ENCODE data around the gene ARFGAP1.

Gene ARFGAP1

DNA sequence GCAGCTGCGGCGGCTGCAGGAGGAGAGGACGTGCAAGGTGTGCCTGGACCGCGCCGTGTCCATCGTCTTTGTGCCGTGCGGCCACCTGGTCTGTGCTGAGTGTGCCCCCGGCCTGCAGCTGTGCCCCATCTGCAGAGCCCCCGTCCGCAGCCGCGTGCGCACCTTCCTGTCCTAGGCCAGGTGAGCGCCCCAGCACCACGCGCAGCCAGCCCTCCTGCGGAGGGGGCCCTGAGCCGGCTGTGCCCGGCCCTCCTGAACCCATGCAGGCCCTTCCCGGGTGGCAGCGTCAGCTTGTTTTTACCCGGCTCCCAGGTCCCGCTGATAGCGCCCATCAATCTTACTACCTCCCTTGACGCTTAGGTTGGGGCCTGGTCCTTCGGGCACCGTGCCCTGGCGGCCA lies 33.2 kb upstream of the ARFGAP1 start:
- in situ Hi-C loops (cut with HindIII; ENCODE audit: low sequenced_read_pairs) = no loop called here
- H3K4me3 ChIP-seq (ENCODE audit: low read depth, low read length) = no peak overlapping the region
- no peak for DNase-seq (ENCODE audit: low read depth)
- TF ChIP-seq, protein P1, sequence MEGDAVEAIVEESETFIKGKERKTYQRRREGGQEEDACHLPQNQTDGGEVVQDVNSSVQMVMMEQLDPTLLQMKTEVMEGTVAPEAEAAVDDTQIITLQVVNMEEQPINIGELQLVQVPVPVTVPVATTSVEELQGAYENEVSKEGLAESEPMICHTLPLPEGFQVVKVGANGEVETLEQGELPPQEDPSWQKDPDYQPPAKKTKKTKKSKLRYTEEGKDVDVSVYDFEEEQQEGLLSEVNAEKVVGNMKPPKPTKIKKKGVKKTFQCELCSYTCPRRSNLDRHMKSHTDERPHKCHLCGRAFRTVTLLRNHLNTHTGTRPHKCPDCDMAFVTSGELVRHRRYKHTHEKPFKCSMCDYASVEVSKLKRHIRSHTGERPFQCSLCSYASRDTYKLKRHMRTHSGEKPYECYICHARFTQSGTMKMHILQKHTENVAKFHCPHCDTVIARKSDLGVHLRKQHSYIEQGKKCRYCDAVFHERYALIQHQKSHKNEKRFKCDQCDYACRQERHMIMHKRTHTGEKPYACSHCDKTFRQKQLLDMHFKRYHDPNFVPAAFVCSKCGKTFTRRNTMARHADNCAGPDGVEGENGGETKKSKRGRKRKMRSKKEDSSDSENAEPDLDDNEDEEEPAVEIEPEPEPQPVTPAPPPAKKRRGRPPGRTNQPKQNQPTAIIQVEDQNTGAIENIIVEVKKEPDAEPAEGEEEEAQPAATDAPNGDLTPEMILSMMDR (IDR thresholded peaks at IDR 0.05; ENCODE audit: low read depth, low read length, missing control alignments) = no peak

GRCh38 chr20:63240004-63240403 lies 32.6 kb upstream of the ARFGAP1 start:
- TF ChIP-seq, protein P1 (IDR thresholded peaks at IDR 0.05; ENCODE audit: low read depth, low read length, missing control alignments) = no peak
- H3K4me3 ChIP-seq (ENCODE audit: low read depth, low read length) = no peak overlapping the region

DNA sequence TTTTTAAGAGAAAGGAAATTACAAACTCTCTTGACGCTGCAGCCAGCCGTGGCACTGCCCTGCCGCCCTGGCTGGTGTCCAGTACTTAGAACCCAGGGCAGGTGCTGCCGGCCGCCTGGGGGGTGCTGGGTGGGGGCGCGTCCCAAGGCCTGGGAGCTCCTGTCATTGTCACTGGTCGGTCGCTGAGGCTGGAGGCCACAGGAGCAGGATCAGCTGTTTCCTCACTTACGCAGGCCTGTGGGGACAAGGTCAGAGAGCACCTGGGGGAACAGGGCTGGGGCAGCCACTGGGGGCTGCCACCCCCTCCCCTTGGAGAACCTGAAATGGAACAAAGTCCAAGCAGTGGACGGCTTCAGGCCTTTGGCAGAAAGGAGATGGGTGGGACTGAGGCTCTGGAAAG lies 31.3 kb upstream of the ARFGAP1 start:
- in situ Hi-C loops (cut with HindIII; ENCODE audit: low sequenced_read_pairs) = no loop called here
- H3K4me3 ChIP-seq (ENCODE audit: low read depth, low read length) = no peak overlapping the region
- no peak for DNase-seq (ENCODE audit: low read depth)
- TF ChIP-seq, protein P1 (IDR thresholded peaks at IDR 0.05; ENCODE audit: low read depth, low read length, missing control alignments) = no peak

More at GRCh38 chr20:63240004-63240403, 32.6 kb upstream of the ARFGAP1 start:
- DNase-seq (ENCODE audit: low read depth) = no peak
- in situ Hi-C loops (cut with HindIII; ENCODE audit: low sequenced_read_pairs) = no loop called here

DNA sequence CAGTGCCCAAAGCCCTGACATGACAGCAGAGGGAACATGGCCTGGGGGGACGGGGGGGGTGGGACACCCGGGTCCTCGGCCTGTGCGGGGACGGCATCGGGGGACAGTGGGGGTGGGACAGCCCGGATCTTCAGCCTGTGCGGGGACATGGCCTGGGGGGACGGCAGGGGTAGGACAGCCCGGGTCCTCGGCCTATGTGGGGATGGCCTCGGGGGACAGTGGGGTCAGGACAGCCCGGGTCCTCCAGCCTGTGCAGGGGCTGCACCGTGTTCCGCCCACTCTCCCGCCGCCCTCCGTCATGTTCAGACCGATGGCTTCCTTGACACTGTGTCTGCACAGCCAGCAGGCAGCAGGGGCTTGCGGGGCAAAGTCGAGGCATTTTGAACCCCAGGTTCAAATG lies 29.9 kb upstream of the ARFGAP1 start:
- in situ Hi-C loops (cut with HindIII; ENCODE audit: low sequenced_read_pairs) = no loop called here
- DNase-seq (ENCODE audit: low read depth) = no peak
- TF ChIP-seq, protein P1 (IDR thresholded peaks at IDR 0.05; ENCODE audit: low read depth, low read length, missing control alignments) = no peak
- H3K4me3 ChIP-seq (ENCODE audit: low read depth, low read length) = no peak overlapping the region

DNA sequence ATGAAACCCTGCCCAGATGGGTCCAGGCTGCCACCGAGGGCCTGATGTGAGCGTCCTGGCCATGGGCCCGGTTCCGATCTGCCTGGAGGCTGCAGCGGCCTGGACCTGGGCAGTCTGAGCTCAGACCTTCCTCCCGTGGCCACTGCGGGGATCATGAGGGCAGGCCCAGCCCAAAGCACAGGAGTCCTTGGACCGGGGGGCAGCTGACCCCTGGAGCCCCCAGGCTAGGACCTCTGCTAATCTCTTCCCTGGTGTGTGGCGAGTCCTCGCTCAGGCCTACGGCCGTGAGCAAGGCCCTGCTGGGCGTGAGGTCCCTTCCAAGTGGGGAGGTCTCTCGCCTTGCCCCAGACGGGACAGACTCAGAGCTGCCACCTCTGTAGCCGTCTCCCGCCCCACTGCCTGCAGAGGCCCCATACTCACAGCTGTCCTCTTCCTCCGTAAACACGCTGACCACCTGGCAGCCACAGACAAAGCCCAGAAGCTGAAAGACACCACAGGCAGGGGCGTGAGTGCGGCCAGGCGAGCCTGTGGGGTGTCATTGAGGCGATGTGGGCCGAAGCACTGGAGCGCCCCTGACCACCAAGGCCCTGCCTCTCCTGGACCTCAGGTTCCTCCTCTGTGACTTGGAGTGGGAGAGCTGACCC lies 28.9 kb upstream of the ARFGAP1 start:
- no peak for DNase-seq (ENCODE audit: low read depth)
- in situ Hi-C loops (cut with HindIII; ENCODE audit: low sequenced_read_pairs) = no loop called here
- TF ChIP-seq, protein P1 (IDR thresholded peaks at IDR 0.05; ENCODE audit: low read depth, low read length, missing control alignments) = no peak

DNA sequence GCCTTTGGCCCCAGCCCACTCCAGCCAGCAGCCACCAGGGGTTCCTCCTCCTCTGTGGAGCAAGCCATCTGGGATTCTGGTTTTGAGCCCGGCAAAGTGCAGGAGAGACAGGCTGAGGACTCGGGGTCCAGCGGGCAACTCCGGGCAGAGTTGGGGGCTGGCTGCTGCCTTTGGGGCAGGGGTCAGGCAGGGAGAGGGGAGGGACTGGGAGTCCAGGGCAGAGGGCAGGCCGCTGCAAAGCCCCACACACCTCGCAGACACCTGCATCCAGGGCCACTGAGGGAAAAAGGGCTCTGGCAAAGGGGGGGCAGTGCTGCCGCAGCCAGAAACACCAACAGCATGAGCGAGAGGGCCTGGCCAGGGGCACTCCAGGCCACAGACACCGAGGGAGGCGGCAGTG lies 28.1 kb upstream of the ARFGAP1 start:
- H3K4me3 ChIP-seq (ENCODE audit: low read depth, low read length) = no peak overlapping the region
- in situ Hi-C loops (cut with HindIII; ENCODE audit: low sequenced_read_pairs) = no loop called here
- TF ChIP-seq, protein P1 (IDR thresholded peaks at IDR 0.05; ENCODE audit: low read depth, low read length, missing control alignments) = no peak

More for the DNA sequence above, 28.9 kb upstream of the ARFGAP1 start:
- H3K4me3 ChIP-seq (ENCODE audit: low read depth, low read length) = no peak overlapping the region

More for the DNA sequence above, 28.1 kb upstream of the ARFGAP1 start:
- no peak for DNase-seq (ENCODE audit: low read depth)
